H4 (cell line): ENCODE data around the gene SEC14L1. TPM values are rescaled to one million over a fixed set of nuclear protein-coding genes. Genes with fewer than 3 reads are reported as not detected.
"Not testable (repeated sequence)": the region's sequence is repeated elsewhere in the genome, so short reads cannot be mapped to it uniquely, and the experiment has no call there.

Experiments
- DNase-seq: peaks from one replicate; pipeline ENCODE4 v3.0.0-alpha.2; 2015; ENCODE audit warnings: low spot score
- total RNA-seq: library from RNA; depleted of rRNA; stranded (reverse); fragments of >200 nt; shearing (Covaris generic); gene quantifications from 2 replicates; pipeline ENCODE4 v1.2.3, GENCODE V29; 2014

The SEC14L1 gene
- total RNA-seq, 1 experiment from 2014 or later = 33.7 TPM

DNA sequence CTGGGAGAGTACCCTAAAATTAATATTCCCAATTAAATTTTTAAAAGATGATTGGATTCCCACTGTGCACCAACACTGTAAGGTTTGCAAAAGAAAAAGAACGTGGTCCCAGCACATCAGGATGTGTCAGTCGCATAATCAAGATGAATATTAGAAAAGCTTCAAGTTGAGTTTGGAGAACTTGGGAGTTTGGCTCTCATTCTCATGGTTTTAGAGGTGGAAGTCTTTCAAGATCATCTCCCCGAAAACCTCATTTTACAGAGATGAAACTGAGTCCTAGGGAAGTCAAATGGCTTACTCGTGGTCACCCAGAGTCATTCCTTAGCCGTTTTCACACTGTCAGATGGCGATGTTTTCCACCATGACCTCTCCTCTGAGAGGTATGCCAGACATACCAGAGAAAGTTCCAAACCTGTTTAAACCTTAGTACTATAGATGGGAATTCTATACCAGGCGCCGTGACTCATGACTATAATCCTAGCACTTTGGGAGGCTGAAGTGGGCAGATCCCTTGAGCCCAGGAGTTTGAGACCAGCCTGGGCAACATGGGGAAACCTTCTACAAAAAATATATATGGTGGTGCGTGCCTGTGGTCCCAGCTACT lies 1.2 kb downstream of the SEC14L1 start:
- DNase-seq = no peak

DNA sequence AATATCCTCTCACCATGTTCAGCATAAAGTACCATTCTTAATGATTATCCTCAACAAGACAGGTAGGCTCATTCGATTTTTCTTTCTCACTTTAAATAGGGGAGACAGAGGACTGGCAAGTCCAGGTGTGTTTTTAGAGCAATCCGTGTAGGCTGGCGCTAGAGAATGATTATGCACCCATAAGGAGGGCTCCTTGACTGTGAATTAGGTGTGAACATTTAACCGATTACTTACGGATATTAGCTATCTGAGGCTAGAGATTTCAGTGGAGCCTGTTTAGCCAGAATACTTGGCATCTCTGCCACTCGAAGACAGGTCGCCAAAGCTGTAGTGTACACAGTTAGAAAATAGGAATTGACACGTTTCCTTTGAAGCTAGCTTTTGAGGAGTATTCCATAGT lies 1.9 kb downstream of the SEC14L1 start:
- DNase-seq = no peak

DNA sequence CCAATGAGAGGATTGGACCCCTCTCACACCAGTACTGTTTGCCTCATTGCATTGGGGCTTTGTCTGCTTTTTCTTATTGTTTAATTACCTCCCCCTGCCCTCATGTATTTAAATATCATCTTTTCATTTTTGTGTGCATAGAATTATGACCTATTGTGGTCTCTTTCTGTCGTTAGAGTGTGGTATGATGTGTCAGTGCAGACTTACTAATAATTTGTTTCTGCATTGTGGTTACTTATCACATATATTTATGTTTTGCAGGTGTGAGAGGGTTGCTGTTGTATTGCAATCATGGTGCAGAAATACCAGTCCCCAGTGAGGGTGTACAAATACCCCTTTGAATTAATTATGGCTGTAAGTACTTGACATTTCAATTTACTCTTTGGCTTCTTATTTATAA lies 2.5 kb downstream of the SEC14L1 start:
- DNase-seq = no peak

DNA sequence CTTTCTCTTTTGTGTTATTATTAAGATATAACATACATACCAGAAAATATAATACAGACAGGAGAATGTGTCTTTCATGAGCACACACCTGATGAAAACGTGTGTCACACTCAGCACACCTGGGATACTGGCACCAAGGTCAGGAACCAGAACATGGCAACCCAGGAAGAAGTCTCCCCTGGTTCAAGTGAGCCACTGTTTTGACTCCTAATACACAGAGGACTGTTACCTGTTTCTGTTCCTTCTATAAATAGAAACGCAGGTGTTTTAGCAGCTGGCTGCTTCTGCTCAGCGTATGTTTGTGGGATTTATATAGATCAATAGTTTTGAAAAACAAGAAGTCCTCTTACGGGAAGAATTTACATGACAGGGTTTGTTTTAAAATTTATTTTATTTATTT lies 3.5 kb downstream of the SEC14L1 start:
- DNase-seq = no peak

DNA sequence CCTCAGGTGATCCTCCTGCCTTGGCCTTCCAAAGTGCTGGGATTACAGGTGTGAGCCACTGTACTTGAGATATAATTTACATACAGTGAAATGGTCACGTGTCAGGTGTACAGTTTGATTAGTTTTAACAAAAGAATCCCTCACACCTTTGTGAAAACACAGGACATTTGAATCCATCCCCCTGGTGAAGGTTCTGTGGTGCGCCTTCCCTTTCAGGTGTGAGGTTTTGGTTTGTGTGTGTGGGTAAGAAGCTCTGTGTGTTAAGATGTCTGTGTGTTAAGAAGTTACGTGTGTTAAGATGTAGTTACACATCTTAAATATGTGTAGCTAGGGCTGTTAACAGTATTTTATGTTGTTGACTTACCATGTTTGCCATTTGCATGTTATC lies 4.4 kb downstream of the SEC14L1 start:
- DNase-seq = no peak

DNA sequence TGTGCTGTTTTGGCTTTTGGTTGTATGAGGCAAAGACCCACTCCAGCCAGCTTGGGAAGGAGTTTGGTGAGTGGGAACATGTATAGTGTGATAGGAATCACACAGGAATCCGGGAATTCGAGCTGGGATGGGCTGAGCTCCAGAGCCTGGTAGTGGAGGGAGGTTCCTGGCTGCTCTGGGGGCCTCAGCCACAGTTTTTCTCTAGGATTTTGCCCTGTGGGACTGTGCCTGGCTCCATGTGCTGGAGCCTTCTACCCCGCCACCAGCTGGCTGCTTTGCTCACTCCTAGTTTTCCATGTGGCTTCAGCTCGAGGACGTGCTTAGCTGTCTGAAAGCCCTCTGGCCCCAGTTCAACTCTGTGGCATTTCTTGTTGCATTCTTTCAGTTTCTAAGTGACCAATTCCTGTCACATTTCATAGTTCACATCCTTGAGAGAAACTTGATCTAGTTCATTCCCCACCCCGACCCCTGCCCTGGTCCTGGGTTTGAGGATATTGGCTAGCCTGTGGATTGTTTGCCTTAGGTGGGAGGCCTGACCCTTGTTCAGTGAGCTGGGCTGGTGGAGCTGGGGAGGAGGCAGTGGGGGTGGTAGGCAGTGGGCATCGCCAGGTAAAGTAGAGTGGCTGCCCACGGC lies 5.0 kb downstream of the SEC14L1 start:
- DNase-seq = peak; percentile 96

DNA sequence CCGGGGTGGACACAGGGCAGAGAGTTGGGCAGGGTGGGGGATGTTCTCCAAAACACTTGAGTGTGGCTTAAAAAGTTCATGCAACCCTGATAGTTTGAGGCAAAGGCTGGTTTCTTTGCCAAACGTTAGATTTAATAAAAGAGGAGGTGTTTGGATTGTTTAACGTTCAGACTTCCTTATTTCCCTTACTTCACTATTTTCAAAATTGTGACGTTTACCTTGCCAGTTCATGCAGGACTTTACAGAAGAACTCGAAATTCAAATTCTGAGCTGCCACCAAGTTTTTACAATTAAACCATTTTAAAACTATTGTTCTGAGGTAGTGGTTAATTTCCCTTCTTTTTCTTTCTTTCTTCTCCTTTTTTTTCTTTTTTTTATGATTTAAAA lies 5.5 kb downstream of the SEC14L1 start:
- DNase-seq = no peak

DNA sequence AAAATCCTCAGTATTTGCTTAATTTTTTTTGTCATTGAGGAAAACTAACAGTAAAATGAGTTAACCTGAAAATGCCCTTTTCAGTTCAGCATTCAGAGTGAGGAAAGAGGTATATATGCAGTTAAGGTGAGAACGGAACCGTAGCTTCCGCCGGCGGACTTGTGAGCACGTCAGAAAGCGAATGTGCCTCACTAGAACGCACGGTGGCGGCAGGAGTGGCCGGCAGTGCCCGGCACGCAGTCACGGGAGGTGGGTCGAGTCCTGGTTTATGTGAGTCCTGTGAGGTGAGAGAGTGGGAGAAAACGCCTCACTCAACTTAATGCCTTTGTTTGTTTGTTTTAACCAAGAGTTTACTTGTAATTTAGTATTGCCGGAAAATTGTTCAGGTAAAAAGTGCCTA lies 6.1 kb downstream of the SEC14L1 start:
- DNase-seq = no peak

DNA sequence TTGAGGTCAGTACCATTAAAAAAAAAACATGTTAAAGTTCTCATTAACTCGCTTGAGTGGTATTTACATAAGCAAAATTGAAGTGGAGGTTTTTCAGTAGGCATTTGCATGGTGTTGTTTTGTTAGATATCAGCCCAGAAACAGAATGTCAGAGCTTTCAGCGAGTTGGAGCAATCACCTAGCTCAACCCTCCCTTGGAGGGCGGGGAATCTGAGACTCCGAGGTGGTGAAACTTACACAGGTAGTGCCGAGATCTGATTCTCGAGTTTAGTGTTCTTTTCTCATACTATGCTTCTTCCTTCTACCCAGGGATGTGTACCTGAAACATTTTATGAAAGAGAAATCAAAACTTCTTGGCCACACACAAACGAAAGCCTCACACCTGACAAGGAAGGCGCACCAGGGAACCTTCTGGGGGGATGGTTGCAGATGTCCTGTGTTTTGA lies 6.6 kb downstream of the SEC14L1 start:
- DNase-seq = no peak

DNA sequence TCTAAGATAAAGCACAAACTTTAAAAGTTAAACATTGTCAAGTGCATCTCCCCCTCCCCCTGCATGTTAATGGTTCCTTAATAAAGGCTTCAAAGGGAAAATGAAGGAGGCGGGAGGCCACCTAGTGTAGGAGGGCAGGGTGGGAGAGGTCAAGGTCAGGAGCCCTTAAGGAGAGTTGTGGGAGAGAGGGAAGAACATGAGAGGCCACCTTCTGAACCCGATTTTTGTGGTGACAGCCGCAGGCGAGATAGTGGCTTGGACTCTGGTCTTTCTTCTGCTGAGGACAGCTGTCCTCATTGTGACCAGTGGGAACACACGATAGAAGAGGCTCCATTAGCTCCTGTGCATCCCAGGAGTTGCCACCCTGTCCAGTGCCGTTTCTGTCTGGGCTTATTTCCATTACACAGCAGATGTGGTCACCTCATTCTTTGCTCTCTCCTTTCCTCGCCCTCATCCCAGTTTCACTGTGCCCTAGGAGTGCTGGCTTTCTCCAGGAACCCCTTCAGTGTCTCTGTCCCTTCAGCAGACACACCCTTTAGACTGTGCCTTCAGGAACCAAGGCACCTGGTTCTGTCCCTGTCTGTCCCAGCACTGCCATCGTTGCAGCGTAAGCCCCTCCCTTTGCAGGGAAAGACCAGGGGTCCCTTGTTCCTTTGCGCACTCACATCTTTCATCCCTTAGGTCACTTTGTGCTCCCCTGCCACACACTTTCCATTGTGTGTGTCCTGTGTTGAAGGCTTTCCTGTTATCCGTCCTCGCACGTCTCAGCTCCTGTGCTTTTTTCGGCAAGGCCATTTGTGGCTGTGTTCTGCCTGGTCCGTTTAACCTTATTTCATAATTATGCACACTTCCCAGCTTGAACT lies 7.5 kb downstream of the SEC14L1 start:
- no peak for DNase-seq

DNA sequence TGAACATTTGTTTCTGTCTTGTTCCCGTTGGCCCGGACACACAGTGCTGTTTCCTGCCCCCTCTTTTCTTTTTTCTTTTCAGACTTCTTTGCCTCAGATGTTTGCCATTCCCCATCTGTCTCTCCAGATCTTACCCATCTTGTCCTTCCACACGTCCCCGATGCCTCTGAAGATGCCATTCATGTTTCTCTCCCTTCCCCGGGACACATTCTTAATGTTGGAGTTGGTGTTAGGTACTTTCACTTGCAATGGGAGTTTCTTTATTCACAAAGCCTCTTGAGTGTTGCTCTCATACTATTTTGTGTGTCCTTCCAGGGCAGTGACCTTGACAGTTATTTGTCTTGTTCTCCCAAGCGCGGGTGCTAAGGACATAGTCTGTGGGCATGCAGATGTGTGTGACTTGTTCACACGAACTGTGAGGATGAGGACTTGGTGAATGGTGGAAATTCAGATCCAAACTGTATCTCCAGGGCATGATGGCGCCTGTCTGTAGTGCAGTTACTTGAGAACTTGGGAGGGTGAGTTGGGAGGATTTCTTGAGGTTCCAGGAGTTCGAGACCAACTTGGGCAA lies 8.3 kb downstream of the SEC14L1 start:
- no peak for DNase-seq

DNA sequence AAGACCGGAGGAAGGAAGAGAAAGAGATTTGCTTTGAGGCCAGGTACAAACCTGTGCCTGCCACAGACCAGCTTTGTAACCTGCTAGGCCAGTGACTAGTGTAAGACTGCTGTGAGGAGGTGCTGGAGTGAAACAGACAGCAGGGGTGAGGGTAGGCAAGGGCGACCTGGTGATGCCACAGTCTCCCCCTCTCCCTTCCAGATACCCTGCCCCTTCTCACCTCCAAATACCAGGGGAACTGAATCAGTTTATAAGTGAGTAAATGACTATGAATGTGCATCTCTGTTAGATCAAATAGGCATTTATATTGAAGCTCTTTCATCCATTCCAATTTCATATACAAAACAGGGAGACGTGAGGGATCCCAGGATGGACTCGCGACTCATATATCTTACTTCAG lies 9.4 kb downstream of the SEC14L1 start:
- DNase-seq = no peak

DNA sequence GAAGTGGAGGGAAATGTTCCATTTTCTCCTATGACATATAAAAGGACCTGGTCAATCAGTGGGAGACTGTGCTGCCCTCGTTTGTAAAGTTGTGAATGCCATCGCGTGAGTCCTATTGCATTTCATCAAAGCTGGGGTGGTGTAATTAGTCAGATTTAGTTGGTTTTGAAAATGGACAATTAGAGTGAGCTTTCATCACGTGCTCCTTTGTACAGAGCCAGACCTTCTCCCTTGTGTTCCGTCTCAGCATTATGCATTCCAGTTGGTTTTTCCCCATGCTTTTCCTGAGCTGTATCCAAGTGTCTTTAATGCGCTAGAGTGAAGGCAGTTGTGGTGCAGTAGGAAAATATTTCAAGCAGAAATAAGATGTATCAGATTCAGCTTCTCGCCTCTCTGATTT lies 10.4 kb downstream of the SEC14L1 start:
- DNase-seq = no peak

DNA sequence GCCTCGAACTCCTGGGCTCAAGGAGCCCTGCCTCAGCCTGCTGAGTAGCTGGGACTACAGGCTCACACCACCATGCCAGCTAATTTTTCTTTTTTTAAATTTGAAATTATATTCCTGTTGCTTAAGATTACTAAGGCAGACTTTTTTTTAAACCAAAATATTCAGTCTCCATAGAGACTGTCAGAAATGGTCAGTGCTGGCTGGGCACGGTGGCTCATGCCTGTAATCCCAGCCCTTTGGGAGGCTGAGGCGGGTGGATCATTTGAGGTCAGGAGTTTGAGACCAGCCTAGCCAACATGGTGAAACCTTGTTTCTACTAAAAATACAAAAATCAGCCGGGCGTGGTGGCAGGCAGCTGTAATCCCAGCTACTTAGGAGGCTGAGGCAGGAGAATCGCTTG lies 11.3 kb downstream of the SEC14L1 start:
- DNase-seq = not testable (repeated sequence)

DNA sequence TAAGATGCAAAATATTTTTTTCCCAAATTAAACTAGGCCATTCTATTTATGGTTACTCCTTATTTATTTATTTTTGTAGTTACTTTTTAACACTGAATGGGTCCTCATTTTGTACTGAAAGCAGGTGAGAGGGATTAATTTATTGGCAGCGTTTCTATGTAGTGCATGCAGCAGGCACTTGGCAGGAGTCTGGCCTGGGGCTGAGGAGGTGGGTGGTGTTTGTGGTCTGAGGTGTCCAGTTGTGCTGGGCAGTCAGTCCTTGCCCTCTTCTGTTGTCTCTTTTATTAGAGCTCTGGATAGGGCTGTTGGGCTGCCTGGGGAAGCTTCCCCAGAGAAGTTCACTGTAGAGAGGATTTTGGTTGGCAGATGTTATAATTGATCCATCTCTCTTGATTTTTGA lies 12.7 kb downstream of the SEC14L1 start:
- no peak for DNase-seq

DNA sequence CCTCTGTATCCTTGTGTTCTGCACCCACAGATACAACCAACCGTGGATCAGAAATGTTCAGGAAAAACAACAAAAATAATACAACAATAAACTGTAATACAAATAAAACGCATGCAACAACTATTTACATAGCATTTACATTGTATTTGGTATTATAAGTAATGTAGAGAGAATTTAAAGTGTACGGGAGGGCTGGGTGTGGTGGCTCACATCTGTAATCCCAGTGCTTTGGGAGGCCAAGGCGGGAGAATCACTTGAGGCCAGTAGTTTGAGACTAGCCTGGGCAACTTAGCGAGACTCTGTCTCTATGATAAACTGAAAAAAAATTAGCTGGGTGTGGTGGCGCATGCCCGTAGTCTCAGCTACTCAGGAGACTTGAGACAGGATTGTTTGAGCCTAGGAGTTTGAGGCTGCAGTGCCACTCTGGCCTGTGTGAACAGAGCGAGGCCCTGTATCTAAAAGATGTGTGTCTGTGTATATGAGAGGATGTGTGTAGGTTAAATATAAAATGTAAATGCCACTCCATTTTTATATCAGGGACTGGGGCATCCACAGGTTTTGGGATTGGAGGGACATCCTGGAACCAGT lies 13.3 kb downstream of the SEC14L1 start:
- no peak for DNase-seq

DNA sequence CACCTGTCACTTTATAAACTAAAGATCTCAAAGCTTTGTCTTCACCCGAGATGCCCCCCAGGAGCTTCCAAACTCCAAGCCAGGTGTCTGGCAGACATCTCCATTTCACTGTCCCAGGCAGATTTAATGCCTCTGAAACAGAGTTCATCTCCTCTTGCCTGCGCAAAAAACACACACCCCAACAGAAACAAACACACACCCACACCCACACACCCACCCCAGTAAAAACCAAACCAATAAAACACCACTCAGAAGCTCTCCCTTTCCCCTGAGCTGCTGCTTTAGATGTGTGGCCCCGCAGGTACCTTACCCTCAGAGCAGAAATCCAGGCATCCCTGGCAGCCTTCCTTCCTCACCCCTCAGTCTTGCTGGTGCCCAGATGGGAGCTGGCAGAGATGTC lies 14.4 kb downstream of the SEC14L1 start:
- no peak for DNase-seq

DNA sequence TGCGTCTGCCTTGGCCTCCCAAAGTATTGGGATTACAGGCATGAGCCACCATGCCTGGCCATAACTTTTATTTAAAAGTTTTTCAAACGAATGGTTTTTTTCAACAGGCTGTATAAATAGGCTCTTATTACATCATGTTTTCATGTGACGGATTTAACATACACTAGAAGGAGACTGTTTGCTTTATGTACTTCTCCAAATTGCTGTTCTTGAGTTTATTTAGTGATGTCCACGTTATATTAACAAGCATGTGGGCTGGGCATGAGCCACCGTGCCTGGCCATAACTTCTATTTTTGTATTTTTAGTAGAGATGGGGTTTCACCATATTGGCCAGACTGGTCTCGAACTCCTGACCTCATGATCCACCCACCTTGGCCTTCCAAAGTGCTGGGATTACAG lies 17.0 kb downstream of the SEC14L1 start:
- not testable (repeated sequence) for DNase-seq

DNA sequence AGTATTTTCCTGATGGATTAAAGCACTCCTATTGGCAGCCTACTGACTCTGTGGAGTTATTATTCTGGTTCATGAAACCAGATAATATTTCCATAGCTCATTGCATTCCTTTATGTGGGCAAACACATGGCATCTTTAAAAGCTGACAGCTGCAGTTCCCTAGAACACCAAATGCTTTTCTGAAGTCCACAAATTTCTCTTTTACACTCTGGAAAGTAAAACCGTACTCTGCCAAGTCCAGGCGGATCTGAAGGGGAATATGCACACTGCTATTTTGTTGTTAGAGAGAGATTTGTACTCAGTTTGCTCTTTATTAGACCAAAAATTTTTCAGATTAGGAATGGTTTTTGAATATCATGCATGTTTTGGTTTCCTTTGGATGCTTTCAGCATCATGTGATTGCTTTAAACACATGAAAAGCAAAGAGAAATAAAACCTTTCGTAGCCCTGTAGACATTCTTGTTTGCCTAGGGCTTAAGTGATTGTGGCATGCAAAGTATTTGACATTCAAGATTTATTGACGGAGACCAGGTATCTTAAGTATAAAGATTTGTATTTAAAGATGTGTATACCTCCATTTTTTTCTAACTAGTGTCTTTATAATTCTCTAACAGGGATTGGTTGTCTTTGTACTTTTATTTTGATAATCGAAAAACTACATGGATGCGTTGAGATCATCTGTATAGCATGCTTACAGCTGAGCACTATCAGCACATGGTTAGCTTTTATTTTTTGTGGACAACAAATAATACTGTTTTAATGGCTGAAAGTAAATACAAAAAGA lies 19.5 kb downstream of the SEC14L1 start:
- DNase-seq = no peak

DNA sequence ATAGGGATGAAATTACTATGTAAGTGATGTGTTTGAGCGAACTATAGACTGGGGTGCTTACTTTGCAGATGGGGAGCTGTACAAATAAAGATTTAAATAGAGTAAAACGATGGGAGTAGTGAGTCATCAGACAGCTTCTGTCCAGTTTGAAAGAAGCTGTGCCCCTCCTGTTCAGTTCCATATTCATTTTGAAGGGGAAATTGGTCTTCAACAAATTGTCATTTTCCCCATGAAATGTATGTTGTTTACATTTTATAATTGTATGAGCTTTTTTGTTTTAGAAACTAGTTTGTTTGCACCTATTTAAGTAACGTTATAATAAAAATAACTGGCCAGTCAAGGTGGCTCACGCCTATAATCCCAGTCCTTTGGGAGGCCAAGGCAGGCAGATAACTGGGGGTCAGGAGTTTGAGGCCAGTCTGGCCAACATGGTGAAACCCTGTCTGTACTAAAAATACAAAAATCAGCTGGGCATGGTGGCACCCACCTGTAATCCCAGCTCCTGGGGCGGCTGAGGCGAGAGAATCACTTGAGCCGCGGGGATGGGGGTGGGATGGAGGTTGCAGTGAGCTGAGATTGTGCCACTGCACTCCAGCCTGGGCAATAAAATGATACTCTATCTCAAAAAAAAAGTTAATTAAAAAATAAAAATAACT lies 20.2 kb downstream of the SEC14L1 start:
- DNase-seq = no peak

DNA sequence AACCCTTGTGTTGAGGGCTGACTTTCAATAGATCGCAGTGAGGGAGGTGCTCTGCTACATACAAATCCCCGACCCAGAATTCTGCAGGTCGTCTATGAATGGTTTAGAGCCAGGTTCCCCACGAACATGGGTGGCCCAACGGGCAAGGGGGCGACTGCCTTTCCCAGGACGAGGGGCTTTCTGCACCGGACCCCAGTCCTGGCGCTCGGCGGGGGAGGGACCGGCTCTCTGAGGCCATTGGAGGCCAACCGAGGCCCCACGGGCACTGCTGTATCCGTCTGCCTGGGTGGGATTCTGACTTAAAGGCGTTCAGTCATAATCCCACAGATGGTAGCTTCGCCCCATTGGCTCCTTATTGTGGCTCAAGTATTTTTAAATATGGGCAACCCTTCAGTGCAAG lies 21.2 kb downstream of the SEC14L1 start:
- DNase-seq = no peak
